ENCODE measurements around the gene ADAMTSL2. TPM values are rescaled to one million over a fixed set of nuclear protein-coding genes. Genes with fewer than 3 reads are reported as not detected.

ADAMTSL2 gene
- total RNA-seq, 1 donor from 2014 or later = 0.16 TPM

DNA sequence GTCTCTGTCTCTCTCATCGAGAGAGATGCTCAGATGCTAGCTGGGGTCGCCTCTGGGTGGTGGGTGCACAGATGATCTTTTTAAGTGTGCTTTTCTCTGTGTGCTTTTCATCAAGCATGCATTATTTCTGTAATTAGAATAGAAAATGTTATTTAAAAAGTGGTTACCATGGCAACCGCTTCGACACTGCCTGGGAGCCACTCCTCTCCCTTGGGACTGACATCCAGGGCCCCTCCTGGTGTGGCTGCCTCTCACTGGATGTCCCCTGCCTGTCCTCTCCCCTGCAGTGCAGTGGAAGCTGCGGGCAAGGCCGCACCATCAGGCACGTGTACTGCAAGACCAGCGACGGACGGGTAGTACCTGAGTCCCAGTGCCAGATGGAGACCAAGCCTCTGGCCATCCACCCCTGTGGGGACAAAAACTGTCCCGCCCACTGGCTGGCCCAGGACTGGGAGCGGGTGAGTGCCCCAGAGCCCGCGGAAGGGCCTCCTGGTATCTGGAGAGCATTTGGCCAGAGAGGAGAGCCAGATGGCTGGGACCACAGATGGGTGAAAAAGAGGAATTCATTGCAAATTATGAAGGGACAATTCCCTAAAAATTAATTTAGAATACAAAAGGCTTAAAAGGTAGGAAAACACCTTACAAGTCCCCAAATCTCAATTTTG is 34.7 kb downstream of the ADAMTSL2 start:
- no peak overlapping the region for H3K27ac Mint-ChIP-seq (ENCODE audit: unreplicated experiment)
- DNase-seq (ENCODE audit: low read depth, low spot score) = no peak
- H3K27me3 Mint-ChIP-seq (ENCODE audit: low read depth) = peaks cover 3% of the 10 kb centered on the region
- H3K36me3 Mint-ChIP-seq (ENCODE audit: low read depth) = no peaks in the 10 kb centered on the region
- no peak overlapping the region for H3K4me3 Mint-ChIP-seq
- TF ChIP-seq, protein P1, sequence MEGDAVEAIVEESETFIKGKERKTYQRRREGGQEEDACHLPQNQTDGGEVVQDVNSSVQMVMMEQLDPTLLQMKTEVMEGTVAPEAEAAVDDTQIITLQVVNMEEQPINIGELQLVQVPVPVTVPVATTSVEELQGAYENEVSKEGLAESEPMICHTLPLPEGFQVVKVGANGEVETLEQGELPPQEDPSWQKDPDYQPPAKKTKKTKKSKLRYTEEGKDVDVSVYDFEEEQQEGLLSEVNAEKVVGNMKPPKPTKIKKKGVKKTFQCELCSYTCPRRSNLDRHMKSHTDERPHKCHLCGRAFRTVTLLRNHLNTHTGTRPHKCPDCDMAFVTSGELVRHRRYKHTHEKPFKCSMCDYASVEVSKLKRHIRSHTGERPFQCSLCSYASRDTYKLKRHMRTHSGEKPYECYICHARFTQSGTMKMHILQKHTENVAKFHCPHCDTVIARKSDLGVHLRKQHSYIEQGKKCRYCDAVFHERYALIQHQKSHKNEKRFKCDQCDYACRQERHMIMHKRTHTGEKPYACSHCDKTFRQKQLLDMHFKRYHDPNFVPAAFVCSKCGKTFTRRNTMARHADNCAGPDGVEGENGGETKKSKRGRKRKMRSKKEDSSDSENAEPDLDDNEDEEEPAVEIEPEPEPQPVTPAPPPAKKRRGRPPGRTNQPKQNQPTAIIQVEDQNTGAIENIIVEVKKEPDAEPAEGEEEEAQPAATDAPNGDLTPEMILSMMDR (conservative IDR thresholded peaks at IDR 0.05) = no peak
- H3K4me1 Mint-ChIP-seq = peaks cover 8% of the 10 kb centered on the region
- no peaks in the 10 kb centered on the region for H3K9me3 Mint-ChIP-seq

DNA sequence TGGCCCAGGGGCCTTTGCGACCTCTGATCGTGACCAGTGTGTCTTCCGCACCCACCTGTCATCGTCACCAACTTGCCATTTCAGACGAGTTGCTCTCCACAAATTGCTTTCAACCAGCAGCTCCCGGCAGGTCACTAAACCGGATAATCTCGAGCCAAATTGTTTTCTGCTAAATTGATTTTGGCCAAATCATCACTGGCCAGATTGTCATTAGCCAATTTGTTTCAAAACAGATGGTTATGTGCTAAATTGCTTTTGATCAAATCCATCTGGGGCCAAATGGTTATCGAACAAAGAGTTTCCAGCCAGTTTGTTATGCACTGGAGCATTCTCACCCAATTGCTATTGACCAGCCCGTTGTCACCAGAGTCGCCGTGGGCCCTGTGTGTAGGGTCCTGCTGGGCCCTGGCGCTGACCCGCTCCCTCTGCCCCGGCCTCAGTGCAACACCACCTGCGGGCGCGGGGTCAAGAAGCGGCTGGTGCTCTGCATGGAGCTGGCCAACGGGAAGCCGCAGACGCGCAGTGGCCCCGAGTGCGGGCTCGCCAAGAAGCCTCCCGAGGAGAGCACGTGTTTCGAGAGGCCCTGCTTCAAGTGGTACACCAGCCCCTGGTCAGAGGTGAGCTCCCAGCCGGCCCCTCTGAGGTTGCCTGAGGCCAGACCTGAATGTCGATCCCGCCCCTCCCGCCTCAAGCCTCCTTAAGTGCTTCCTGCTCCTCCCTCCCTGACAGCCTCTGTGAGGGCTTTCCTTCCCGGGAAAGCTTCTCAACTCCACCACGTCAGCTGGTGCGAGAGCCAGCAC is 35.6 kb downstream of the ADAMTSL2 start:
- H3K36me3 Mint-ChIP-seq (ENCODE audit: low read depth) = no peaks in the 10 kb centered on the region
- peaks cover 8% of the 10 kb centered on the region for H3K4me1 Mint-ChIP-seq
- peaks cover 3% of the 10 kb centered on the region for H3K27me3 Mint-ChIP-seq (ENCODE audit: low read depth)
- TF ChIP-seq, protein P1 (conservative IDR thresholded peaks at IDR 0.05) = no peak
- H3K4me3 Mint-ChIP-seq = no peak overlapping the region
- DNase-seq (ENCODE audit: low read depth, low spot score) = no peak
- H3K9me3 Mint-ChIP-seq = no peaks in the 10 kb centered on the region
- no peak overlapping the region for H3K27ac Mint-ChIP-seq (ENCODE audit: unreplicated experiment)

DNA sequence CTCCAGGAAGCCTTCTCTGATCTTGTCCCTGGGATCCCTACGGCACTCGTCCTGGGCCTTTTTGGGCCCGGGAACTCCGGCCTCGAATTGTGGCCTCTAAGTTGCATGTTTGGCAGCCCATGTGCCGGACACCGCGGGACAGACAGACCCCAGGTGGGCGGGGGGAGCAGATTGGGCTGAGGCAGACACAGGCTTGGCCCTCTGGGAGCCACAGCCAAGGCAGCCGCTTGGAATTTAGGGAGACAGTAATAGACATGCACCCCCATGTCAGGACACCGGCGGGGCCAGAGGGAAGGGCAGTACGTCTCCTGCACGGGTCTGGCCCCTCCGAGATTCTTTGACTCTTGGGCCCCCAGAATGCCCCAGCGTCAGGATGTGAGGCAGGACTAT is 36.2 kb downstream of the ADAMTSL2 start:
- Mint-ChIP-seq H3K4me1 (peaks cover 8% of the 10 kb centered on the region), H3K4me3 (no peak overlapping the region), H3K27ac (ENCODE audit: unreplicated experiment) (no peak overlapping the region), H3K36me3 (ENCODE audit: low read depth) (no peaks in the 10 kb centered on the region), H3K9me3 (no peaks in the 10 kb centered on the region), H3K27me3 (ENCODE audit: low read depth) (peaks cover 3% of the 10 kb centered on the region)
- TF ChIP-seq, protein P1 (conservative IDR thresholded peaks at IDR 0.05) = no peak
- DNase-seq (ENCODE audit: low read depth, low spot score) = no peak

DNA sequence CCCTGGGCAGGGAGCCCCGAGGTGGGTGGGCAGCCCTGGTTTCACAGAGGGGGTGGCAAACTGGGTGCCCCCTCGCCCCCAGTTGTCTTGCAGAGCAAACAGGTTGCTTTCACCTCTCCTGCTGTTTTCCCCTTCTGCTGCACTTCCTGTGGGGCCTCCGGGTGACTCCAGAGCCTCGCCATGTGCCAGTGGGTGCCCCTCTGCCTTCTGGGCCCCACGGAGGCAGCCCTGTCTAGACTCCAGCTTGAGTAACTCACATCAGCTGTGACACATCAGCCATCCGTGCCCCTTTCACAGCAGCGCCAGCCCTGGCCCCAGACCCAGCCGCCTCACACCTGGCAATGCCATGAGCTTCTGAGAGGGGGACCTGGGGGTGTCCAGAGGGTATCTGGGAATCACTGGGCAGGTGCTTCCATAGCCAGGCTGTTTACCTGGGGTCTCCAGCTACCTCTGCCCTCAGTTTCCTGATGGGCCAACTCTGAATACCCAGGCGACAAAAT is 36.9 kb downstream of the ADAMTSL2 start:
- Mint-ChIP-seq H3K4me3 (no peak overlapping the region), H3K36me3 (ENCODE audit: low read depth) (no peaks in the 10 kb centered on the region), H3K27ac (ENCODE audit: unreplicated experiment) (no peak overlapping the region), H3K4me1 (peaks cover 10% of the 10 kb centered on the region), H3K27me3 (ENCODE audit: low read depth) (peaks cover 3% of the 10 kb centered on the region), H3K9me3 (no peaks in the 10 kb centered on the region)
- no peak for DNase-seq (ENCODE audit: low read depth, low spot score)
- TF ChIP-seq, protein P1 (conservative IDR thresholded peaks at IDR 0.05) = no peak

DNA sequence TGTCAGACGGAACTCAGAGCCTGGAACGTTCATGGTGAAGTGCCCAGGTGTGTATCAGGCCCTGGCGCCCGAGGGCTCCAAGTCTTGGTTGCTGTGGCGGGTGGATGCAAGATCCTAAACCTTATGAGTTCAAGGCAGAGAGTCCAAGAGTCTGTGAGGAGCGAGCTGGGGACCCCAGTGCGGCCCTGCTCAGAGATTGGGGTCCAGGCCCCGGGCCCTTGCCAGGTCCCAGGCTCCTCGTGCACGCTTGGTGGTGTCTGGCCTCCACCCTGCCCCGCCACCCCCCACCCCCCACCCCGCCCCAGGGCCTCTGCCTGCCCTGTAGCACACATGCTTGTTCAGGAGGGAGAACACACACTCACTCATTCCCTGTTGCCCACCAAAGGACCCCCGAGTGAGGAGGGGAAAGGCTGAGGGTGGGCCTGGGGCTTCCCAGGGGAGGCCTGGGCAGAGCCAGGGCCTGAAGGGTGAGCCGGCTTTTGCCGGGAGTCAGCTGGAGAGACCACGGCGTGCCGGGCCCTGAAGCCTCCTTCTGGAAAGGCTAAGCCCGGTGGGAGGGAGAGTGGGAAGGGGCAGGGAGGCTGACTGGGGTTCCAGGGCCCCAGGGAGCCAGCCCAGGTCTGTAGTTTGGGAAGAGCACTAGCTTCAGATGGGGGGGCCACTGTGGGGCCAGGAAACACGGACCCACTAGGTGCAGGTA is 37.5 kb downstream of the ADAMTSL2 start:
- Mint-ChIP-seq H3K27ac (ENCODE audit: unreplicated experiment) (no peak overlapping the region), H3K36me3 (ENCODE audit: low read depth) (no peaks in the 10 kb centered on the region), H3K4me3 (no peak overlapping the region), H3K4me1 (peaks cover 16% of the 10 kb centered on the region), H3K27me3 (ENCODE audit: low read depth) (peaks cover 6% of the 10 kb centered on the region), H3K9me3 (no peaks in the 10 kb centered on the region)
- DNase-seq (ENCODE audit: low read depth, low spot score) = no peak
- TF ChIP-seq, protein P1 (conservative IDR thresholded peaks at IDR 0.05) = no peak
